NCI-H1417 (cell line): ENCODE results near the gene FARP1.

ENCODE experiments used
- DNase-seq, 3 experiments: peaks; one replicate each; lab custom pipeline; 2025; lab: John Stamatoyannopoulos, UW

Gene FARP1

DNA sequence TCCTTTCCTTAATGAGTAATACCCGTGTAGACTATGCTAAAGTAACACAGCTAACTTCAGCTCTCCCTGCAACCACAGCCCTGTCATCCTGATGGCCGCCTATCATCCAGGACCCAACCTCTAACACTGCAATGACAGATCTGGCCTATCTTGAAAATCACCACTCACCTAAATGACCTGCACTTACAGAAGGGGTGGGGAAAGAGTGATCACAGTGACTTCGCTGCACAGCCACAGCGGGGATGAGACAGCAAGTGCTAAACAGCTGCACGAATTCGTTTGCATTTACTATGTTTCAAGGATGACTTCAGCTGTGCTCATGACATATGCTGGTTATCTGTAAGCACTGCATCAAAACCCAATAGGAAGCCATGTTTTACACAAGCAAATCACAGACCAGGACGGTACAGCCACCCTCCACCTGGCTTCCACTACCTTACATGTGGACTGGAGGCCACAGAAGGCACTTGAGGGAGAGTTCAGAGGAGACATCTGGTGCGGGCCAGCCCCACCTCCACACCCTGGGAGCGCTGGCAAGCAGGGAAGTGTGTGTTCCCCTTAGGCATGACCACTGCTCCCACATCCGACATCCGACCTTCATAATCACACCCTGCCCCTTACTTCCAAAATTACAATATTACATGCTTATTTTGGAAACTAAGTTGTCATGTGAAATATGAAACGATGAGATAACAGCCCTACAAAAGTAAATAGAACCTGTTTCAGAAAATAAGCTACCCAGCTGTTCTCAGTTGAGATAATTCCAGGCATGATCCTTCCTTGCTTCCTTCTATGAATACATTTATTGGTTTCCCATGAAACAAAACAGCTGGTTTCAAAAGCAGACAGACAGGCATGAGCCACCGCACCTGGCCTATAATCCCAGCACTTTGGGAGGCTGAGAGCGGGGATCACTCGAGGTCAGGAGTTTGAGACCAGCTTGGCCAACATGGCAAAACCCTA, 338.3 kb downstream of the FARP1 start:
- peak; percentile 23 to 59 (median 57) for DNase-seq

DNA sequence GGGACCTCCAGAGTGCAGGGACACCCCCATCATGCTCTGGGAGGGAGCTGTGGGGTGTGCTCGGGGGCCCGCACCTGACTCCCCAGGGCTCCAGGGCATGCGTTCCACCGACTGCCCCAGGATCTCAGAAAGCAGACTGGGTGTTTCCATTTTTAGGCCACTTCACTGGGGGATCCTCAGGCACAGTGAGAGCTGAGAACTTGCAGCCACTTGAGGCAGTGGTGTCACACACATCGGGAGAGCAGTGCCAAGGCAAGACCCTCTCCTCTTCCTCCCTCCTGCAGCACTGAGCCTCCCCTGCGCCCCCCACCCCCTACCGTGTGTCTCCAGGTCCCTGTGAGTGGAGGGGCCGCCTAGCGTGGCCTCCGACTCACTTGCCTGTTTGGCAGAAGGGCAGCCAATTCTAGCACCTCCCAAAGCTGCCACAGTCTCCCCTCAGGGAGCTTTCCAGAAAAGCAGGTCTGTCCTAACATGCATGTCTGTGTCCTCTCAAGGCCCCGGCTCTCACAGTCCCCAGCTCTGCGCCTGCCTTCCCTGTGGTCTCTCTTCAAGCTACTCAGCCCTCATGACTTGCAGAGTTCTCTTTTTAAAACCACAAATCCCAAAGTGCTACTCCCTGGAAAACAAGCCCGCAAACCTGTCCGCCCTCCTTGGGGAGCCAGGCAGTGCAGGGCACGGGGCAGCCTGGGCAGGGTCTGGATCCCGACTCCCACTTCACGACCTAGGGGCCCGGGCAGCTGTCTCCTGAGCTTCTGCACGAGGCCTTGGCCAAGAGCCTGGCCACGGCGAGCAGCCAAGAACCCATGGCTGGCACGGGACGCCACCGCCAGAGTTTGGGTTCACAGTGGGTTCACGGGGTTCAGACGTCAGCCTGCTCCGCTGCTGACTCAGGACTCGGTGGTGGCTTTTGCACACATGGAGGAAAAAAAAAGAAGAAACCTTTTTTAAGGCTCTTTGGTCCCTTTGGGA, 339.9 kb downstream of the FARP1 start:
- no peak for DNase-seq

DNA sequence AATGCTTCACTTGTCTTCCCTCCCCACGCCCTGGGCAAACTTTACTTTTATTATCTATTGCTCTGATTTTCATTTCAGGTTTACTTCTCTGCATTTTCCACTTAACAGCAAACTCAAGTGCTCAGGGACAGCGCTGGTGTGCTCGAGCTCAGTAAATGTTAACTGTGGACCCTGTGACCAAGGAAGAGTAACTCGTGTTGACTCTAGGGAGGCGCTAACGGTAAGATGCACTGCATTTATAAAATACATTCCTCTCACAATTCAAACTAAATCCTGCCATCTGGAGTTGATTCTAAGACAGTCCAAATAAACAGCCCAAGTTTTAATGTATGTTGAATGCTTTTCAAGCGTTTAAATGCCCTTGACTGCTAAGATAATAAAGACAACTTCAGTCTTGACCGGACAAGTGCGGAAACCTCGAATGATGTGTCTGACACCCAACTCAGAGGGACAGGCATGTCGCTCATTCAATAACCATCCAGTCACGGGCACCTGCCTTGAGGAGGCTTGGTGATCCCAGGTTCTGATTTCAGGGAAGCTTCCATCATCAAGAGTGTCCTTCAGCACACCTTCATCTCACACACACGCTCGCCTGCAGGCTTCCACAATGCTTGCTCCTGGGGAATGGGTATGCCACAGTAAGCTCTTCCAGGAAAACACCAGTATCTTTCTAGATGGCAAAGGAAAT, 340.9 kb downstream of the FARP1 start:
- DNase-seq, result peak in 2 of 3 experiments; percentile 6 to 64

DNA sequence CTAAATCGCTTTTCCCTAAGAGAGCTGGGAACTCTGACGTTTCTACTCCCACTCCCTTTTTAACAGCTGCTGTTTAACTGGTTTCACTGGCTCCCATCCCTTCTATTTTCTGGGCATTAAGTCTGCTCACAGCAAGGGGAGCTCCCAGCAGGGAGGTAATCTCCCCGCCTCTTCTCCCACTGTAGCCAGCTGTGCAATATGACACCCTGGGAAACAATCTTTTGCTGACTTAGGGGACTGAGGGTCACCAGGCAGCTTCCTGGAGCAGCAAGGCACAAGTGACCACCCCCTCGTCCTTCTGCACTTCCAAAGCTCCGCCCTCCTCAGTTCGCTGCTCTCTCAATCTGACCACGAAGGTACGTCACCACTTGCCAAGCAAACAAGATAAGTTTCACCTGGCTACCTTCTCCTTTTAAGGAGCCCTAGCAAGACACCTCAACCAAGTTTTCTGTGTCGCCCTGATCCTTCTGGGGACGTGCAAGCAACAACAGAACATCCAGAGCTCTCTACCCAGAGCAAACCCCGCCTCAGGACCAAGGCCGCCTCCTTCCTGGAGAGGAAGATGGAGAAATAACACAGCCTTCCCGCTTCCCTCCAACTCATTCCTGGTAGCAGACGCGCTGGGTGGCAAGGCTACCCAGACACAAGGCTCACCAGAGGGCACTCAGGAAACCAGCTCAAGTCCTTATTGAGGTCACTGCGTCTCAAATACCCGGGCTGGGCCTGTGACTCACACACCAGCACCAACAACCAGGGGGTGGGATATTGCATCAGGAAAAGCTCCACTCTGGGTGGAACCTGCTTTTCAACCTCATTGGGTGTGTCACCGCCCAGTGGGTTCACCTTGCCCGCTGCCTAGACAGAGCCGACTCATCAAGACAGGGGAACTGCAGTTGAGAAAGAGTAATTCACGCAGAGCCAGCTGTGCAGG, 341.7 kb downstream of the FARP1 start:
- peak; percentile 73 to 89 (median 78) for DNase-seq

DNA sequence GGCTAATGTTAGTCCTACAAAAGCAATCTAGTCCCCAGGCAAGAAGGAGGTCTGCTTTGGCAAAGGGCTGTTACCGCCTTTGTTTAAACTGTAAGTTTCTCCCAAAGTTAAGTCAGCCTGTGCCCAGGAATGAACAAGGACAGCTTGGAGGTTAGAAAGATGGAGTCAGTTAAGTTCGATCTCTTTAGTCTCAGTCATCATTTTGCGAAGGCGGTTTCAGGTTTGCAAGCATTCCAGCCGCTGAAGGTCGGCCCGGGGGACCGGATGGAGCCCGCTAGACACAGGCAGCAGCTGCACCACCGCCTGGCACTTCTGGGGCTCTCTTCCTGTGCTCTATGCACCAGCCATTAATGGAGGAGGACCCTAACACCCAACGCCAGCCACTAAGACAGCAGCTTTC, 342.7 kb downstream of the FARP1 start:
- DNase-seq, result no peak

DNA sequence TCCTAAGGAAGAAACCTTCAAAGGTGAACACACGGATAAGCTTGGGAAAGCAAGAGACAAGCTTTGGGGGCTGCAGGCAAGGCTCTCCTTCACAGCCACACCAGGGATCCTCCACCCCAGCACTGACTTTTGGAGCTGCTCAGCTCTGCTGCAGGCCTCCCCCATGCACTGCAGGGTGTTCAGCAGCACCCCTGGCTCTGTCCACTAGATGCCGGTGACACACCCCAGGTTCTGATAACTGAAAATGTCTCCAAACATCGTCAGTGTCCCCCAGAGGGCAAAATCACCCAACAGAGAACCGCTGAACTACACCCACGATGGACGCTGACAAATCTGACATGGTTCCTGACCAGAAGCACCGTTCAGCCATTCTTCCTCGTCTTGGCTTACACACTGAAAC, 343.5 kb downstream of the FARP1 start:
- DNase-seq, result no peak

DNA sequence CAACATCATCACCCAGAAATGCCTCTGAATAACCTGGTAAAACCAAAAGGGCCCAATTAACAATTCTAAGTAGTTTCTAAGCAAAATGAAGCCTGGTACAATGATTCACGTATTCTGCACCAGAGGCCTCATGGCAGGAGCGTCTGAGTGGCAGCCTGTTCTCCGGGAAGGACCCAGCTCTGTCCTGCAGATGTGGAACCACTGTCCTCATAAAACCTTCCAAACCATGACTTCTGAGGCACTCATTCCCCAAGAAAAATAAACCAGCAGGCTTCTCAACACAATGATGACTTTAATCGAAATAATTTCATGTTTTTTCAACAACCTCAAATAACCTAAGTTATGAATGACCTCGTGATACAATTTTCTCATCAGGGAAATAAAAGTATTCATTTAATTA, 344.1 kb downstream of the FARP1 start:
- no peak for DNase-seq

DNA sequence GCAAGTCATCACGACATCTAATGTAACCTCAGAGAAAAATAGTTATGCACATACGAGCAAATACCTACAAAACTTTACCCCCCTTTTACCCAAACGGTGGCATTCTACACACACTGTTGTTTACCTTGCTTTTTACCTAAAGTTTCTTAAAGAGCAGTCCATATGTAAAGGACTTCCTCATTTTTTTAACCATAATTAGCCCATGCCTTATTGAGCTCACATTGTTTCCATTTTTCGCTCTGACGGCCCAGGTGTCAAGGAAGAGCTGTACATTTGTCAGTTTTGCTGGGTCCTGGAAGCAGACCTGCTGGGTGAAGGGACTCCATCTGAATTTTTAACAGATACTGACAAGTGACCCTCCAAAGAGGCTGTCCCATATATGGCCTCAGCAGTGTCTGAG, 344.6 kb downstream of the FARP1 start:
- DNase-seq, result no peak

DNA sequence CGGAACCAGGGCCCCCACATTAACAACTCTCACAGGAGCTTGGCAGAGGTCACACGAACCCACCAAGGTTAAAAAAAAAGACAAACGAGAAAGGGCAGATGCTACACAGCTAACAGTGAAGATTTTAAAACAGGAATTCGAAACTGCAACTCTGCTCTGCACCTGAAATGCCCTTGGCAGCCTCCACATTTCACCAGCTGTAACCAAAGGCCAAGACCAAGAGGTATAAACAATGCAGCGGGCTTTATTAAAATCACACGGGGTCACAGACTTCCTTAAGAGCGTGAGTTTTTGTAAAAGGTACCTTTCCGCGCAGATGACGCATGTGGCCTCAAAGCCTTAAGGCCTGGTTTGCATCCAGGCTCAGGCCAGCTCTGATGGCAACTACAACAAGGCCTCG, 345.8 kb downstream of the FARP1 start:
- DNase-seq, result no peak

DNA sequence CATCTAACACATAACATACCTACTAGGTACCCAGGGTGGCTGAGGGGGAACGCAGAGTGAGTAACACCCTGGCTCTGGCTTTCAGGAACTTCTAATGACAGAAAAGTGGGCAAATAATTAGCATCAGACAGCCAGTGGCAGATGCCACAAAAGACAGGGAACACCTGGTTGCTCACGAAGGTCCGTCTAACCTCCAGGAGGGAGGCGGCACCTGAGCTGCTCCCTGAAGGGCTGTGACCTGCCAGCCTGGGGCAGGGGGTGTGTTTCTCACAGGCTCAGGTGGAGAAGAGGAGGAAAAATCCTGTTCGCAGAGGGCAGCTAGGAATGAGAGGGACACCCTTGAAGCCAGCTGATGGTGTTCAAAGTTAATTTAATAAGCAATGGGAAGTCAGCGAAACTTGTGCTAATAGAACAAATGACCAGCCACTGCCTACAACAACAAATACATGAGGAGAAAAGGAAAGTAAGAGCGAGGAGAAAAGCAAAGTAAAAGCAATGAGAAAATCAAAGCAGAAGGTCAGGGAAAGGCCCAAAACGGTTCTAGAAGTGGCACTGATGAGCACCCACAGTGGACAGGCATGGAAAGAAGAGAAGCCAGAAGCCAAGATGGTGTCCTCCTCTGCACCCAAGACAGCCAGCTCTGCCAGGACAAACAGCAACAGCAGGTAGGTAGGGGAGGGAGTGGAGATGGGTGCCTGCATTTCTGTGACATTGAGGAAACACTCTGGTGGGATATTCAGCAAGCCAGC, 346.7 kb downstream of the FARP1 start:
- DNase-seq, result peak in 2 of 3 experiments; percentile 20 to 55

DNA sequence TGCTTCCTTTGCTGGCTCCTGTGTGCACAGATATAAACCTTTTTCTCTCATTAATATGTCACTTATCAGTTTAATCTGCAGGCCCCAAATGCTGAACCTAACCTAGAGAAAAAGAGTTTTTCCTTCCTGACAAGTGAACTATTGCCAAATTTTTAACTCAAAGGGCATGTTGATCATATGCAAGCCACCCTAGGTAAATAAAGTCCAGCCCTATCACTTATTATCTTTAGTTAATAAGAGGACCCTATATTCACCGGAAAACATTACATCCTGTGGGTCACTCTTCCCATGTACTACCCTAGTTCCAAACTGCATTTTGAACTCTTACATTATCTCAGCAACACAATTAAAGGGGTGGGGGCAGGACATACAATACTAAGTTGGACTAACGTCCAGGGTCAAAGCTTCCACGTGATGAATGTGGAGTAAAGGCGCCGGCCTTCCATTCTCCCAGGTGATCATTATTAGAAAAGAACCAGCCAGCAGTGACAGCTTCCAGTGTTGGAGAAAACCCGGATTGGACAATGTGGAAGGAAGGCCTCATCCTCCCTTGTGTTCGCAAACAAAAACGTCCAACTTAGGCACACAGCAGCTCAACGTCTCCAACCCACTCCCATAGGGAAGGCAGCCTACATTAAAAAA, 347.4 kb downstream of the FARP1 start:
- no peak for DNase-seq

DNA sequence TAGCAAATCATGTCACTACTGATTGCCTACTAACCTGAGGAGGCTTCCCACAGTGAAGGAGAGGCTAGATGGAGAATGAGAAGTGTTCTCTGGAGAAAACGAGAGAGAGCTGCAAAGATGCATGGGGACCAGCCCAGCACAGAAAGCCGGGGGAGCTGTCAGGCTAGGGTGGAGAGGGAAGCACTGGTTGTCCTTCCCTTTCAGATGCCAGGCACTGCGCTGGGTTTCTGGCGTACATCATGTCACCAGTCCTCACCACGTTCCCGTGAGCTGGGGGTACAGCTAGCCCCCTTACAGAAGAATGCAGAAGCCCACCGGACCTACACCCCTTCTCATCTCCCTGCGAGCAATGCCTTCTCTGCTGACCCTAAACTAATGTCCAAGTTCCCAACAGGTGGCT, 348.0 kb downstream of the FARP1 start:
- no peak for DNase-seq

DNA sequence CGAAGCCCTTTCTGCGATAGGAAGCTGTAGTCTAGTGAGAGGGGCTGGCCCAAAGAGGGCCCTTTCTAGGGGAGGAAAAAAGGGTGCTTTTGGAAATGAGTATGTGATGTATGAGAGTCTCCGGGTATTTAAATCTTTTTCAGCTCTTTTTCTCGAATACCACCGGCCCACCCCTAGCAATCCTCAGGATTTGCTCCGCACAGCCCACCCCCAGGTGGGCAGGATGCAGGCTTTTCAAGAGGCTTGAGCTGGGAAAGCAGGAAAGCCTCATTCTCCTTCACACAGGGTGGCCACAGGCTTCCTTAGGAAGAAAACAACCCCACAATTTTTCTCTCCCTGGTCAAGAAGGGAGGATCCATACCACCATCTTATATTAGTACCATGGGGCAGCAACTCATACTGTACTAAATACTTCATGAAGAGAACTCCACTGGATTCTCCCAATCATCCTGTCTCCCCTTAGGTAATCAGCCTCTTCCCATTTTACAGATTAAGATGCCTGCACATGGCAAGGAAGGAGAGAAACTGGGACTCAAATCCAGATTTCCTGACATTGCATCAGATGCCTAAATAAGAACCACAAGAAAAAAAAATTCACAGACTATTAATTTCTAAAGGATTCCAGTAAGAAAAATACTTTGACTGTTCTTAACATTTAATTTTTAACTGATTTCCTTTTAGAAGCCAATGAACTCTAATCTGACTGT, 349.6 kb downstream of the FARP1 start:
- DNase-seq, result no peak

DNA sequence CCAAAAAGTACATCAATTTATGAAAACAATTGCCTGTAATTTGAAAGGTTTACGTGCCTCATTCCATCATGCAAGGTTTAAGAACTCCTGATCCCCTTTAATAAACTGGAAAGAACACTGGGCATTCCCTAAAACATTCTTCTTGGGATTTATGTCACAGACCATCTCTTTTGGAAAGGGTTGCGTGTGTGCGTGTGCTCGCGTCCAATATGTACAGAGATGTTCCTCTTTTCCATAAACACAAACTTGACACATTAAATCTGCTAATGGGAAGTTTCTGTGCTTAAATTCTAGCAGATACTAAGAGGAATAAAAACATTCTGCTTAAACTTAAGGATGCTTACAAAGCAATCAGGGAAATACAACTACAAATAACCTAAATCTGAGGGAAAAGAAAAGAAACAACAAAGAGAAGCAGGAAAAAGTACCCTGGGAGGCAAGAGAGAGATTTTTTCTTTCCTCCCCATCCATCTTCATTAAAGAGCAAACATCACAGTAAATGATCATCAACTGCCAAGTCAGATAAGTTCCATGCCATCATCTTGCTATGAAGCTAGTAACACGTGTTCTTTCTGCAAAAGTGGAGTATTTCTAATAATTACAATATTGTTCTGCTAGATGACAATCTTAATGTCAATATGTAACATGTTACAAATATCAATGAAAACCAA, 350.3 kb downstream of the FARP1 start:
- no peak for DNase-seq

DNA sequence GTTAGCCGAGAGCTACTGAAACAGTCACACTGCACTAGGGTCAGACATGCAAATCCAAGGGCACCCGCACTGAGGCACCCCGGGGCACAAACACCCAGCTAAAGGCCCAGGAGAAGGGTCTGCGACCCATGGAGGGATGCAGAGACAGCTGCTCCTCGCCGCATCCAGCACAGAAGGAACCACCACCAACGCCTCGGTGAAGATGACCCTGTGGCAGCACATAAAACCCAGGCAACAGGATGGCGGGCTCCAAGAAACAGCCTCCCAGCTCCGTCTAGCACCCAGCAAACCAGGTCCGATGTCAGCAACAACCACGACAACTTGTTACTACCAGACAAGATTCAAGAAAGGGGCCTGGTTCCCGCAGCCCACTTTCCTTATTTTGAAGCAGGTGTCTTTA, 351.9 kb downstream of the FARP1 start:
- no peak for DNase-seq

DNA sequence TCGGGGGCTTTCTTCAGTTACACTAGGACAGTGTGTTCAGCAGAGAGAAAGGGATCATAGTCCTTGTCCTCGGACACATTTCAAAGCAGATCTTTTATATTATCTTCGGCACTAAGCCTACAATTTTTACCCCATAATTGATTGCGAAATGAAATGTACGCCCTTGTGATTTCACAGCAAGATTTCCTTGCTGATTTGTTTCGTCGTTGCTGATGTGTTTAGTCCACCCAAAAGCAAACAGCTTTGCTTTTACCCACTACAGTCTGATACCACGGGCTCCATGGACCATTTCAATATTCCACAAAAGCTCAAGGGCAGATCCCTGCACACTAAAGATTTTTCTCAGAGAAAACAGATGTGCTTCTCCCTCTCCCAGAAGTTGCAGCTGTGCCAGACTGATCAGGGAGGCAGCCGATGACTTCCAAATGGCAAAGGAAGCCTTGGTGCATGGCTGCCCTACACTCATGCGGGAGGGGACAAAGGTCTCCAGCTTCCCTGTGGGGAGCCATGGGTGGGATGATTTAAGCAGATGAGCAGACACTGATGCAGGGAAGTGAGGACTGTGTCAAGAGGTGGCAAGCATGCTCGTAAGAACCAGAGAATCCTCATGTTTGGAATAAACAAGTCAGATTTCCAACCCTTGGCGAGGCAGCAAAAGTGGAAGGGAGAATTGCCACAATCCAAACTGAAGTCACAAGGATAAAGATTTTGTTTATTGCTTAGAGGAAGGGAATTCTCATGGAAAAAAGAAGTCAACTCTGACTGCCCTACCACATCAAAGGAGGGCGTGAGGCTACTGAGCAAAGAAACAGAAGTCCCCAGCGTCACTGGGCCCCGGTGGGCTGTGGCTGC, 353.0 kb downstream of the FARP1 start:
- DNase-seq, result no peak

DNA sequence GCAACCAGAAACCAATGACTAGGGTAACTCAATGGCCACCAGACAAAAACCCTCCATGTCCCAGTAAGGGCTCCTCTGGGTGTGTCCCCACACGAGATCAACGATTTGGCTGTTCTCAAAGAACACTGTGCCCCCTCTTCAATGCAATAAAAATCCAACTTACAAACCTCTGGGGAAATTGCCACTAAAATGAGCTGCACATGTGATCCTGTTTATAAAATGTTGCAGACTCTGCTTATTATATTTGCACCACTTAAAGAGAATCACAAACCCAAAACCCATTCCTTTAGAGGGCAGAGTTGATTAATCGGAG, 353.5 kb downstream of the FARP1 start:
- DNase-seq, result no peak

DNA sequence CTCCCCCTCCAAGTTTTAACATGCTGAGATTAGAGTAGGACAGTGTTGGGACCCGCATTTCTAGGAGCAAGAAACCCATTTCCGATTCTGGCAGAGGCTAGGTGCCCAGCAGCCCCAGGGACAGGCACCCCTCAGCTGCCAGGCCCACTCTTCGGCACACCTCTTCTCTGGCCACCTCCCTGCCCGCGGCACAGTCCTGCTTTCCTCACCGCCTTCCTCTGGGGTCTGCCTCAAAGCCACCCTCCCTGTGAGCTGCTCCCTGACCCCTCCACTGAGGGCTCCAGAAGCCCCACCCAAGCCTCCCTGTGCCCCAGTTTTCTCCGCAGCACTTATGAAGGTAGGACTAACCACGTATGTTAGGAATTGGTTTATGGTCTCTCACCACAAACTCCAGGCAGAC, 354.1 kb downstream of the FARP1 start:
- DNase-seq, result no peak
